Activated naive CD4-positive, alpha-beta T cell treated with anti-CD3 and anti-CD28 coated beads for 36 hours (primary cell): ENCODE data around the gene ARHGAP22. TPM values are rescaled to one million over a fixed set of nuclear protein-coding genes. Genes with fewer than 3 reads are reported as not detected.
"Not testable (repeated sequence)": the region's sequence is repeated elsewhere in the genome, so short reads cannot be mapped to it uniquely, and the experiment has no call there.

Experiments
- CTCF ChIA-PET: fragments of 350-600 bp; sonication (Branson Sonifier 250); formaldehyde crosslinking; loops from one replicate; lab custom pipeline; 2021; ENCODE audit warnings: antibody characterized with exemption; lab: Charles Lee
- DNase-seq: peaks from one replicate; pipeline ENCODE4 v3.0.0-alpha.2; 2020
- H3K27ac Mint-ChIP-seq: one replicate; pipeline ENCODE4 v1.8.0; 2021; ENCODE audit warnings: mild to moderate bottlenecking, mixed read lengths
- H3K27me3 Mint-ChIP-seq: one replicate; pipeline ENCODE4 v1.8.0; 2021; ENCODE audit warnings: low read depth, mixed read lengths
- H3K36me3 Mint-ChIP-seq: one replicate; pipeline ENCODE4 v1.8.0; 2021; ENCODE audit warnings: low read depth, mixed read lengths
- H3K4me1 Mint-ChIP-seq: one replicate; pipeline ENCODE4 v1.8.0; 2021; ENCODE audit warnings: low read depth, mixed read lengths
- H3K4me3 Mint-ChIP-seq: one replicate; pipeline ENCODE4 v1.8.0; 2021; ENCODE audit warnings: mild to moderate bottlenecking, moderate library complexity, mixed read lengths
- H3K9me3 Mint-ChIP-seq: one replicate; pipeline ENCODE4 v1.8.0; 2021; ENCODE audit warnings: mixed read lengths
- intact Hi-C: fragments of 100-400 bp; cut with micrococcal nuclease; formaldehyde crosslinking; loops from one replicate; pipeline ENCODE4 v1.15.1; 2023
- total RNA-seq, 2 experiments: library from RNA; stranded (reverse); gene quantifications; one replicate each; pipeline ENCODE4 v1.2.3, GENCODE V29; 2021

Gene ARHGAP22
- total RNA-seq, 2 experiments from 2014 or later, result not detected

- intact Hi-C loops, result no loop called here
- CTCF ChIA-PET, result no interaction called here
- Mint-ChIP-seq H3K9me3 (no peaks in the 10 kb centered on the region), H3K4me3 (no peak overlapping the region), H3K36me3 (peaks cover 4% of the 10 kb centered on the region), H3K27me3 (no peaks in the 10 kb centered on the region), H3K27ac (no peak overlapping the region), H3K4me1 (no peaks in the 10 kb centered on the region)
- DNase-seq, result no peak
Measured at GRCh38 chr10:48440771-48441170, 164.1 kb downstream of the ARHGAP22 start.

DNA sequence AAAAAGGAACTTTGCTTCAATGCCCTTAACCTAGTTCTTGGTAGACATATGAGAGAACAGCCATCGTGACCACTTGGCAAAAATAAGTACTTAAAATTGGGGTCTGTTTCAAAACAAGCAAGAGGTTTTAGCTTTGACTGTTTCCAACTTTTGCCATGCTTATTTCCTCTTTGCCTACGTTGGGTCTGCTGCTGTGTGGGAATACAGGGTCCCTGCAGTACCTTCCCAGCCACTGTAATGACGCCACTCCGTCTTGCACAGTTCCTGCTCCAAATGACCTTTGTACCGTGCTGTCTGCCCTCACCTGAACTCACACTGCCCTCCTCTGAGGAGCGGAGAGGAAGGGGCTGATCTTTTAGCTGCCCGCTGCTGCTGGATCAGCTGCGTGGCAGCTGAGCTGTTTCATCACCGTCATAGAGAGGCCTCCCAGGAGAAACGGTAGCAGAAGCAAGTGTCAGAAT lies 165.3 kb downstream of the ARHGAP22 start:
- DNase-seq, result no peak
- Mint-ChIP-seq H3K27ac (no peak overlapping the region), H3K36me3 (peaks cover 4% of the 10 kb centered on the region), H3K27me3 (no peaks in the 10 kb centered on the region), H3K9me3 (no peaks in the 10 kb centered on the region), H3K4me3 (no peak overlapping the region), H3K4me1 (no peaks in the 10 kb centered on the region)
- CTCF ChIA-PET, result no interaction called here
- intact Hi-C loops, result no loop called here

DNA sequence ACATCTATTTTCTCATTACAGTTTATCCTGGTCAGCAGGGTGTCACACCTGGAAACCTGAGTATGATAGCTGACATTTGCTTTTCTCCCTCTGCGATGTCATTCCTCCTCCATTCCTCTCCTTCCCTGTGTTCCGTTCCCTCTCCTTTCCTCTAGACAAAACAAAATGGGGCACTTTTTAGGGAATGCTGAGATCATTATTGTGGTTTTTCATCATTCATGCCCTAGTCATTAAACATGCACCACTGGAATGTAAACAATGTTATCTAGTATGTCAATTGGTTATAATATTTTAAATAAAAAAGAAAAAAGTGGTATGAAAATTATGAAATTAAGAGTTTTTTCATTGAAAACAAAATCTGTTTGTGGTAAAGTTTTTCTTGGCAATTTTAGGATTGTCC lies 165.8 kb downstream of the ARHGAP22 start:
- intact Hi-C loops, result no loop called here
- CTCF ChIA-PET, result no interaction called here
- Mint-ChIP-seq H3K4me1 (no peaks in the 10 kb centered on the region), H3K4me3 (no peak overlapping the region), H3K36me3 (peaks cover 6% of the 10 kb centered on the region), H3K9me3 (no peaks in the 10 kb centered on the region), H3K27ac (no peak overlapping the region), H3K27me3 (no peaks in the 10 kb centered on the region)
- DNase-seq, result no peak

DNA sequence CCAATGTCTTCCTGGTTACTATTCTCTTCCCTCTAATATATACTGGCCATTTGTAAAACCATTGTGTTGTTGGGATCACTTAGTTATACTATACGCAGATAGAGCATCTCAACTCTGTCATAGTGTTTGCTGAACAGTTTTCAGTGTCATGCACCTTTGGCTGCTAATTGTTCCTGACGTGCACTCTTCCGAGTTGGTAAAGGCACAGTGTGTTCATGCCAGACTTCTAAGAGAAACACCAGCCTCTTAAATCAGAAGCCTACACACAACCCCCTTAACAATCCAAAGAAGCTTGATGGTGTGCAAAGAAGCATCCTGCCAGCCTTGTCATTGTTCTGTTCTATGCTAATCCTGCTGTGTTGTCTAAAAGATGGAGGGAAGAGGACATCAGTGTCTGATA lies 167.3 kb downstream of the ARHGAP22 start:
- CTCF ChIA-PET, result interaction anchor here (0.6 kb wide), 1 partner anchor 573 kb away, joined by 3 read pairs; no protein-coding TSS in a partner anchor
- H3K4me3 Mint-ChIP-seq, result no peak overlapping the region
- no peak overlapping the region for H3K27ac Mint-ChIP-seq
- no peaks in the 10 kb centered on the region for H3K9me3 Mint-ChIP-seq
- no peak for DNase-seq
- H3K4me1 Mint-ChIP-seq, result no peaks in the 10 kb centered on the region
- intact Hi-C loops, result no loop called here
- H3K36me3 Mint-ChIP-seq, result peaks cover 9% of the 10 kb centered on the region
- H3K27me3 Mint-ChIP-seq, result no peaks in the 10 kb centered on the region

DNA sequence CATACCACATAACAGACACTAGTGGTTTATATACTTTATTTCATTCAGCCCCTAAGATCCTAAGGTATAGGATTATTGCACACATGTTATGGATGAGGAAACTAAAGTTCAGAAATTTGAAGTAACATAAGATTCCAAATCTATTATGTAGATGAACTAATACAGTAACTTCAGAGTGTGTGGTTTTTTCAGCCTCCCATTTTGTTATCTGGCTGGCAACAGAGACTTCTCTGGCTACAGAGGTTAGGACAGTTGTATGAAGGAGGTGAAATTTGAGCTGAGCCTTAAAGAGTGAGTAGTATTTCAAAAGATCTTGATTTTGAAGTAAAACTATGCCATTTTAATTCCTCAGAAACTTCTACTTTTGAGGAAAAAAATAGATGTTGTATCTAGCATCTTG lies 173.0 kb downstream of the ARHGAP22 start:
- peaks cover 16% of the 10 kb centered on the region for H3K36me3 Mint-ChIP-seq

GRCh38 chr10:48430402-48430993 lies 174.4 kb downstream of the ARHGAP22 start:
- Mint-ChIP-seq H3K36me3 (peaks cover 17% of the 10 kb centered on the region), H3K4me3 (no peak overlapping the region), H3K27ac (no peak overlapping the region), H3K27me3 (no peaks in the 10 kb centered on the region), H3K9me3 (no peaks in the 10 kb centered on the region), H3K4me1 (no peaks in the 10 kb centered on the region)
- CTCF ChIA-PET, result no interaction called here
- intact Hi-C loops, result no loop called here
- DNase-seq, result no peak

More for the DNA sequence above, 173.0 kb downstream of the ARHGAP22 start:
- intact Hi-C loops, result no loop called here
- no peaks in the 10 kb centered on the region for H3K27me3 Mint-ChIP-seq
- H3K9me3 Mint-ChIP-seq, result no peaks in the 10 kb centered on the region
- DNase-seq, result no peak
- no peak overlapping the region for H3K4me3 Mint-ChIP-seq
- H3K27ac Mint-ChIP-seq, result no peak overlapping the region
- CTCF ChIA-PET, result no interaction called here
- H3K4me1 Mint-ChIP-seq, result no peaks in the 10 kb centered on the region

- Mint-ChIP-seq H3K36me3 (peaks cover 16% of the 10 kb centered on the region), H3K9me3 (no peaks in the 10 kb centered on the region), H3K4me3 (no peak overlapping the region), H3K27me3 (no peaks in the 10 kb centered on the region), H3K4me1 (no peaks in the 10 kb centered on the region), H3K27ac (no peak overlapping the region)
- DNase-seq, result no peak
- CTCF ChIA-PET, result no interaction called here
- intact Hi-C loops, result no loop called here
Measured at GRCh38 chr10:48429309-48429708, 175.6 kb downstream of the ARHGAP22 start.

DNA sequence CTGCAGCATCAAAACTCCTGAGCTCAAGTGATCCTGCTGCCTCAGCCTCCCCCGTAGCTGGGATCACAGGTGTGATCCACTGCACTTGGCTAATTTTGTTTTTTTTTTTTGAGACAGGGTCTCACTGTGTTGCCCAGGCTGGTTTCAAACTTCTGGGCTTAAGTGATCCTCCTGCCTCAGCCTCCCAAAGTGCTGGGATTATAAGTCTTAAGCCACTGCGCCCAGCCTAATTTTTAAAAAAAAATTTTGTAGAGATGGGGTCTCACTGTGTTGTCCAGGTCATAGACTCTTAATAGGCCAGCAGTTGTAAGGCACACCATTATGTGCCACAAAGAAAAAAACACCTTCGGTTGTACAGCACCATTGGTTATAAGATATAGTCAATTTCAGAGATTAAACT lies 176.0 kb downstream of the ARHGAP22 start:
- CTCF ChIA-PET, result no interaction called here

GRCh38 chr10:48423884-48424283 lies 181.0 kb downstream of the ARHGAP22 start:
- Mint-ChIP-seq H3K4me3 (no peak overlapping the region), H3K9me3 (no peaks in the 10 kb centered on the region), H3K27ac (no peak overlapping the region), H3K27me3 (no peaks in the 10 kb centered on the region), H3K36me3 (peaks cover 12% of the 10 kb centered on the region), H3K4me1 (no peaks in the 10 kb centered on the region)
- CTCF ChIA-PET, result no interaction called here
- no peak for DNase-seq
- intact Hi-C loops, result no loop called here

More for the DNA sequence above, 176.0 kb downstream of the ARHGAP22 start:
- no peaks in the 10 kb centered on the region for H3K4me1 Mint-ChIP-seq
- DNase-seq, result no peak
- intact Hi-C loops, result no loop called here
- no peaks in the 10 kb centered on the region for H3K9me3 Mint-ChIP-seq
- H3K36me3 Mint-ChIP-seq, result peaks cover 16% of the 10 kb centered on the region
- H3K27me3 Mint-ChIP-seq, result no peaks in the 10 kb centered on the region
- H3K4me3 Mint-ChIP-seq, result no peak overlapping the region
- H3K27ac Mint-ChIP-seq, result no peak overlapping the region

DNA sequence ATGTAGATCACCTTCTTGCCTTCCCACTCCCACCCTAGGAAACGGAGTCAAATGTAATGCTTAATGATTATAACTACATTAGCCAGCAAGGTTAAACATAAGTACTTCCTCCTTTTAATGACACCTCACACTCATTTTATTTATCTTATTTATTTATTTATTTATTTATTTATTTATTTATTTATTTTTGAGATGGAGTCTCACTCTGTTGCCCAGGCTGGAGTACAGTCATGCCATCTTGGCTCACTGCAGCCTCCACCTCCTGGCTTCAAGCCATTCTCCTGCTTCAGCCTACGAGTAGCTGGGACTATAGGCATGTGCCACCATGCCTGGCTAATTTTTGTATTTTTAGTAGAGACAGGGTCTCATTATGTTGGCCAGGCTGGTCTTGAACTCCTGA lies 183.0 kb downstream of the ARHGAP22 start:
- H3K36me3 Mint-ChIP-seq, H3K9me3 Mint-ChIP-seq, H3K27me3 Mint-ChIP-seq, H3K4me3 Mint-ChIP-seq, DNase-seq, H3K27ac Mint-ChIP-seq, H3K4me1 Mint-ChIP-seq, intact Hi-C loops: not testable (repeated sequence)
- CTCF ChIA-PET, result interaction anchor here (1.0 kb wide), 1 partner anchor 58 kb away, joined by 3 read pairs; no protein-coding TSS in a partner anchor

DNA sequence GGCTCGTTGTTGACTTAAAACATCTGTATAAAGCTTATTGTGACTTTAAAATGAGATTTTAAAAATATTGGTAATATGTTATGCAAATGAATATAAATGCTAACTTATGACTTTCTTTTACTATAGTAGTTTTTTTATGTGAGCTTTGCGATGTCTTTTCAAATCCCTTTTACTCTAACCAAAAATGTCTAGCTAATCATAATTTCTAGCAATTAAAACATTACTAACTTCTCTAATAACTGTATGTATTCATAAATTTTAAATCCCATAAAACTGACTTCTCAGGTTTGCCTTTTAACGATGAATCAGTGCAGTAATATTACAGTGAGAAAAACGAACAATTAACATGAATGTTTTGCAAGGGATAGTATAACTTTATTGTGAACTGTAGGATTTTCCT lies 185.2 kb downstream of the ARHGAP22 start:
- Mint-ChIP-seq H3K4me3 (no peak overlapping the region), H3K4me1 (no peaks in the 10 kb centered on the region), H3K27me3 (no peaks in the 10 kb centered on the region), H3K27ac (no peak overlapping the region), H3K36me3 (peaks cover 3% of the 10 kb centered on the region), H3K9me3 (no peaks in the 10 kb centered on the region)
- CTCF ChIA-PET, result no interaction called here
- no peak for DNase-seq
- intact Hi-C loops, result no loop called here

DNA sequence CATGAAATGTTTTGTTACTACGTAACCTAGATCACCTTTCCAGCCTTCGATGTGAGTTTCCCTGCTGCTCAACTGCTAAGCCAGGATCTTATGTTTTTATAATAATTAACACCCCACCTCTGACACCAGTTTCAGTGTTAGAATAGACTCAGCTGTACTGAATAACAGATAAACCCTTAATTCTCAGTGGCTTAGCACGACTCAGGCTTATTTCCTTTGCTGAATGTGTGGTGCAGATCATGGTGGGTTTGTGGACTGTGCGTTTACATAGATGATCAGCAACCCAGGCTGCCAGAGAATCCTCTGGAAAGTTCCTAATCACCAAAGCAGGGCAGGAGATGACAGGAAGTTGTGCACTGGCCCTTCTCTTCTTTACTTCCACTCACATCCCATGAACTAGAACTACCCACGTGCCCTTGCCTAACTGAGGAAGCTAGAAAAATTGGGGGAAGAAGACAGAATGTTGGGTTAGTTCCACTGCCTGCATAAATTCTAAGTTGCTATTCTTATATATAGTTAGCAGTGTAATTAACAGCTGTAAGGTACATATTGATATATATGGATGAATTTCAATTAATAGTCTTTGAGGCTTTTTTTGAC lies 186.6 kb downstream of the ARHGAP22 start:
- H3K36me3 Mint-ChIP-seq, result peaks cover 6% of the 10 kb centered on the region
- no peaks in the 10 kb centered on the region for H3K9me3 Mint-ChIP-seq
- intact Hi-C loops, result no loop called here
- CTCF ChIA-PET, result interaction anchor here (0.5 to 0.8 kb wide), 2 partner anchors 25 to 190 kb away, joined by 3 read pairs; no protein-coding TSS in a partner anchor
- H3K27ac Mint-ChIP-seq, result no peak overlapping the region
- no peaks in the 10 kb centered on the region for H3K4me1 Mint-ChIP-seq
- no peak for DNase-seq
- H3K4me3 Mint-ChIP-seq, result no peak overlapping the region
- H3K27me3 Mint-ChIP-seq, result no peaks in the 10 kb centered on the region

DNA sequence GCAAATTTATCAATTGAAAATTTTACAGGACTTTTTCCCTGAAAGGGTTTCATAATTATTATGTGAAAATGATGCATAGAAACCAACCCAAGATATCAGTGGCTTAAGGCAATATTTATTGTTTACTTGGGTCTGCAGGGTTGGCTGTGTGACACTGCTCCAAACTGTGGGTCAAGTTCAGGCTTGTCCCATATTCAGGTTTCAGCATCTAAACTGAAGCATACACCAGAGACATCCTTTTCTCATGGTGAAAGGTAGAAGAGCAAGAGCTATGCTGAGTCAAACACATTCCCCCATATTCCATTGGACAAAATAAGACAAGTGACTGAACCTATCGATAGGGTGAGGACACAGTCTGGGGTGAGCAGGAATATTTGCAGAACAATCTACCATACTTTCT lies 187.5 kb downstream of the ARHGAP22 start:
- CTCF ChIA-PET, result interaction anchor here (0.8 kb wide), 1 partner anchor 191 kb away, joined by 3 read pairs; no protein-coding TSS in a partner anchor
- intact Hi-C loops, result no loop called here
- Mint-ChIP-seq H3K9me3 (peaks cover 6% of the 10 kb centered on the region), H3K27ac (no peak overlapping the region), H3K4me1 (no peaks in the 10 kb centered on the region), H3K4me3 (no peak overlapping the region), H3K27me3 (no peaks in the 10 kb centered on the region), H3K36me3 (peaks cover 15% of the 10 kb centered on the region)
- no peak for DNase-seq
